HepG2 (cell line): ENCODE results near the gene BLMH. TPM values are rescaled to one million over a fixed set of nuclear protein-coding genes. Genes with fewer than 3 reads are reported as not detected.

Experiments
- ETV6 ChIP-seq: sonication (generic); formaldehyde crosslinking; conservative IDR thresholded peaks from 2 replicates; pipeline ENCODE4 v1.4.0; 2020; ENCODE audit warnings: missing genetic modification reagents
- HCFC1 ChIP-seq: fragments of 150-350 bp; IDR thresholded peaks from 2 replicates; pipeline ENCODE4 v1.6.1; 2014; ENCODE audit warnings: low read depth, low read length
- NFIB ChIP-seq: sonication (generic); formaldehyde crosslinking; IDR thresholded peaks from 2 replicates; pipeline ENCODE4 v1.9.0; 2021; ENCODE audit warnings: missing genetic modification reagents, mild to moderate bottlenecking, borderline replicate concordance
- RARG ChIP-seq: sonication (generic); formaldehyde crosslinking; IDR thresholded peaks from 2 replicates; pipeline ENCODE4 v1.4.0; 2020; ENCODE audit warnings: low read depth, mild to moderate bottlenecking, missing genetic modification reagents
- SCMH1 ChIP-seq: sonication (generic); formaldehyde crosslinking; IDR thresholded peaks from 2 replicates; pipeline ENCODE4 v1.9.0; 2021; ENCODE audit warnings: missing genetic modification reagents, mild to moderate bottlenecking, borderline replicate concordance
- SMAD9 ChIP-seq: sonication (generic); formaldehyde crosslinking; IDR thresholded peaks from 2 replicates; pipeline ENCODE4 v1.5.1; 2020; ENCODE audit warnings: mild to moderate bottlenecking, missing genetic modification reagents
- TCF7L2 ChIP-seq: IDR thresholded peaks from 2 replicates; pipeline ENCODE4 v1.6.1; 2011; ENCODE audit warnings: mild to moderate bottlenecking, low read depth, low read length, moderate library complexity
- U2AF1 ChIP-seq: fragments of 200-400 bp; formaldehyde crosslinking; optimal IDR thresholded peaks from 2 replicates; pipeline ENCODE3; 2017; ENCODE audit warnings: mild to moderate bottlenecking, low read depth, low read length
- YY1 ChIP-seq: IDR thresholded peaks from 2 replicates; pipeline ENCODE4 v1.6.1; 2011; ENCODE audit warnings: low read length, low read depth, moderate library complexity, mild to moderate bottlenecking; ENCODE audit not compliant: insufficient read depth, insufficient replicate concordance
- ZBTB7B ChIP-seq: sonication (generic); formaldehyde crosslinking; IDR thresholded peaks from 2 replicates; pipeline ENCODE4 v1.4.0; 2020; ENCODE audit warnings: missing genetic modification reagents
- ZKSCAN8 ChIP-seq: IDR thresholded peaks from 2 replicates; pipeline ENCODE4 v1.6.1; 2016; ENCODE audit warnings: borderline replicate concordance, missing genetic modification reagents, missing compliant biosample characterization
- ZNF234 ChIP-seq: sonication (generic); formaldehyde crosslinking; conservative IDR thresholded peaks from 2 replicates; pipeline ENCODE4 v1.5.1; 2020; ENCODE audit warnings: mild to moderate bottlenecking, missing genetic modification reagents
- ZNF235 ChIP-seq: sonication (generic); formaldehyde crosslinking; IDR thresholded peaks from 2 replicates; pipeline ENCODE4 v1.8.1; 2023; ENCODE audit warnings: mild to moderate bottlenecking, missing genetic modification reagents, borderline replicate concordance
- ZNF44 ChIP-seq: sonication (generic); formaldehyde crosslinking; IDR thresholded peaks from 2 replicates; pipeline ENCODE4 v1.5.1; 2020; ENCODE audit warnings: mild to moderate bottlenecking, missing genetic modification reagents
- ZNF670 ChIP-seq: sonication (generic); formaldehyde crosslinking; IDR thresholded peaks from 2 replicates; pipeline ENCODE4 v1.8.0; 2022; ENCODE audit warnings: mild to moderate bottlenecking, missing genetic modification reagents, borderline replicate concordance
- ZNF737 ChIP-seq: sonication (generic); formaldehyde crosslinking; IDR thresholded peaks from 2 replicates; pipeline ENCODE4 v1.5.0; 2020; ENCODE audit warnings: missing genetic modification reagents, mild to moderate bottlenecking, borderline replicate concordance
- ZSCAN12 ChIP-seq: sonication (generic); formaldehyde crosslinking; IDR thresholded peaks from 2 replicates; pipeline ENCODE4 v1.9.0; 2021; ENCODE audit warnings: mild to moderate bottlenecking, missing genetic modification reagents
- polyA plus RNA-seq, 8 experiments: library from polyadenylated mRNA; depleted of rRNA in 3 of 8; stranded (reverse) in 7 of 8; unstranded in 1 of 8; fragments of >200 nt; fragmentation: Illumina TruSeq in 4 of 8; extraction: Trizol in 4 of 8; gene quantifications; 2 replicates each; pipeline versions ENCODE4 v1.2.1 to v1.2.3, GENCODE V29; 2011 to 2016; ENCODE audit warnings: low read depth in 4 of 8, missing spikeins in 1 of 8, mixed read lengths in 1 of 8; ENCODE audit not compliant: insufficient read depth in 1 of 8
- total RNA-seq, 5 experiments: library from RNA; depleted of rRNA; stranded (reverse); fragments of >200 nt; fragmentation: Illumina TruSeq; extraction: Trizol; gene quantifications; 2 replicates each; pipeline ENCODE4 v1.2.3, GENCODE V29; 2016; ENCODE audit warnings: low read depth in 1 of 5
- TF ChIP-seq, protein P1 (sequence below): sonication (generic); formaldehyde crosslinking; IDR thresholded peaks from 2 replicates; pipeline ENCODE4 v1.5.0; 2020; ENCODE audit warnings: missing genetic modification reagents, mild to moderate bottlenecking, borderline replicate concordance
- TF ChIP-seq, protein P2 (sequence below): sonication (generic); formaldehyde crosslinking; IDR thresholded peaks from 2 replicates; pipeline ENCODE4 v1.9.0; 2021; ENCODE audit warnings: missing genetic modification reagents, borderline replicate concordance
- TF ChIP-seq, protein P3 (sequence below): IDR thresholded peaks from 2 replicates; pipeline ENCODE4 v1.6.1; 2016; ENCODE audit warnings: mild to moderate bottlenecking
- TF ChIP-seq, protein P4 (sequence below): sonication (generic); formaldehyde crosslinking; IDR thresholded peaks from 2 replicates; pipeline ENCODE4 v1.5.0; 2020; ENCODE audit warnings: mild to moderate bottlenecking, low read depth, missing genetic modification reagents, borderline replicate concordance
- TF ChIP-seq, protein P5 (sequence below): IDR thresholded peaks from 2 replicates; pipeline ENCODE4 v1.6.1; 2012; ENCODE audit warnings: low read length, improper control_type of control experiment

BLMH gene
- total and polyA plus RNA-seq, 2 of the 13 experiments (the other 11 are each of a cell fraction or from before 2014, with no cell fraction given), result 12.1 to 41.0 TPM

DNA sequence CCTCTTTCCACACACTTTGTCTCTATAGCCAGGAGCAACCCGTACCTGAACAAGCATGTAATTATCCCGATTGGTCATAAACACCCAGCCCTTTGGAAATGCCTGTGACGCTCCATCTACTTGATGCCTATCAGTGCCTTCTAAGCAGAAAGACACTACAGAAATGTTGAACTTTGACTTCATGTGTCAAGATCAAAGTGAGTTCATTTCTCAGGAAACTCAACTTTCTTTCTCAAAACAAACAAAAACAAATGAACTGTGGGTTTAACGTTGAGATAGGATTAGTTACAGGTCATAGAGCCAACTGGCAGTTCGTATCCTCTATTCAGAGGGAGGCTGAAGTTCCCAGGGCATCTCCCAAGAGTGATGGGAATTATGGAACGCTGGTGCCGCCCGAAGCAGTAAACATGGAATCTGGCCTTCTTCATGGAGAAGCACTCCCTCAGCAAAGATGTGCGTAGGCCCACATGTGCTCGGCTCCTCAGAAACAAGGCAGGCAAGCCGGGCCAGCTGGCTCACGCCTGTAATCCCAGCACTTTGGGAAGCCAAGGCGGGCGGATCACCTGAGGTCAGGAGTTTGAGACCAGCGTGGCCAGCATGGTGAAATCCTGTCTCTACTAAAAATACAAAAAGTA, 65.7 kb downstream of the BLMH start (continued):
- TF ChIP-seq, protein P1, sequence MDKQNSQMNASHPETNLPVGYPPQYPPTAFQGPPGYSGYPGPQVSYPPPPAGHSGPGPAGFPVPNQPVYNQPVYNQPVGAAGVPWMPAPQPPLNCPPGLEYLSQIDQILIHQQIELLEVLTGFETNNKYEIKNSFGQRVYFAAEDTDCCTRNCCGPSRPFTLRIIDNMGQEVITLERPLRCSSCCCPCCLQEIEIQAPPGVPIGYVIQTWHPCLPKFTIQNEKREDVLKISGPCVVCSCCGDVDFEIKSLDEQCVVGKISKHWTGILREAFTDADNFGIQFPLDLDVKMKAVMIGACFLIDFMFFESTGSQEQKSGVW (CRISPR knock-in tag), result no peak
- TF ChIP-seq ZNF235, result no peak
- TF ChIP-seq ETV6 (CRISPR knock-in tag), result no peak
- no peak for TF ChIP-seq ZNF234 (CRISPR knock-in tag)
- TF ChIP-seq, protein P2, sequence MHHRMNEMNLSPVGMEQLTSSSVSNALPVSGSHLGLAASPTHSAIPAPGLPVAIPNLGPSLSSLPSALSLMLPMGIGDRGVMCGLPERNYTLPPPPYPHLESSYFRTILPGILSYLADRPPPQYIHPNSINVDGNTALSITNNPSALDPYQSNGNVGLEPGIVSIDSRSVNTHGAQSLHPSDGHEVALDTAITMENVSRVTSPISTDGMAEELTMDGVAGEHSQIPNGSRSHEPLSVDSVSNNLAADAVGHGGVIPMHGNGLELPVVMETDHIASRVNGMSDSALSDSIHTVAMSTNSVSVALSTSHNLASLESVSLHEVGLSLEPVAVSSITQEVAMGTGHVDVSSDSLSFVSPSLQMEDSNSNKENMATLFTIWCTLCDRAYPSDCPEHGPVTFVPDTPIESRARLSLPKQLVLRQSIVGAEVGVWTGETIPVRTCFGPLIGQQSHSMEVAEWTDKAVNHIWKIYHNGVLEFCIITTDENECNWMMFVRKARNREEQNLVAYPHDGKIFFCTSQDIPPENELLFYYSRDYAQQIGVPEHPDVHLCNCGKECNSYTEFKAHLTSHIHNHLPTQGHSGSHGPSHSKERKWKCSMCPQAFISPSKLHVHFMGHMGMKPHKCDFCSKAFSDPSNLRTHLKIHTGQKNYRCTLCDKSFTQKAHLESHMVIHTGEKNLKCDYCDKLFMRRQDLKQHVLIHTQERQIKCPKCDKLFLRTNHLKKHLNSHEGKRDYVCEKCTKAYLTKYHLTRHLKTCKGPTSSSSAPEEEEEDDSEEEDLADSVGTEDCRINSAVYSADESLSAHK, result no peak
- TF ChIP-seq, protein P3, sequence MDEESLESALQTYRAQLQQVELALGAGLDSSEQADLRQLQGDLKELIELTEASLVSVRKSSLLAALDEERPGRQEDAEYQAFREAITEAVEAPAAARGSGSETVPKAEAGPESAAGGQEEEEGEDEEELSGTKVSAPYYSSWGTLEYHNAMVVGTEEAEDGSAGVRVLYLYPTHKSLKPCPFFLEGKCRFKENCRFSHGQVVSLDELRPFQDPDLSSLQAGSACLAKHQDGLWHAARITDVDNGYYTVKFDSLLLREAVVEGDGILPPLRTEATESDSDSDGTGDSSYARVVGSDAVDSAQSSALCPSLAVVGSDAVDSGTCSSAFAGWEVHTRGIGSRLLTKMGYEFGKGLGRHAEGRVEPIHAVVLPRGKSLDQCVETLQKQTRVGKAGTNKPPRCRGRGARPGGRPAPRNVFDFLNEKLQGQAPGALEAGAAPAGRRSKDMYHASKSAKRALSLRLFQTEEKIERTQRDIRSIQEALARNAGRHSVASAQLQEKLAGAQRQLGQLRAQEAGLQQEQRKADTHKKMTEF (CRISPR knock-in tag), result peak; percentile 76
- peak; percentile 63; the same call in 1 of the 2 replicates for TF ChIP-seq ZKSCAN8 (CRISPR knock-in tag)
- TF ChIP-seq HCFC1, result no peak
- no peak for TF ChIP-seq ZSCAN12 (CRISPR knock-in tag)
- TF ChIP-seq RARG (CRISPR knock-in tag), result no peak
- no peak for TF ChIP-seq SCMH1
- no peak for TF ChIP-seq YY1
- TF ChIP-seq ZBTB7B (CRISPR knock-in tag), result no peak
- TF ChIP-seq ZNF44 (CRISPR knock-in tag), result no peak
- TF ChIP-seq U2AF1, result no peak
- TF ChIP-seq, protein P4, sequence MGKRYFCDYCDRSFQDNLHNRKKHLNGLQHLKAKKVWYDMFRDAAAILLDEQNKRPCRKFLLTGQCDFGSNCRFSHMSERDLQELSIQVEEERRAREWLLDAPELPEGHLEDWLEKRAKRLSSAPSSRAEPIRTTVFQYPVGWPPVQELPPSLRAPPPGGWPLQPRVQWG (CRISPR knock-in tag), result no peak
- no peak for TF ChIP-seq SMAD9 (CRISPR knock-in tag)
- TF ChIP-seq NFIB, result no peak
- TF ChIP-seq ZNF670 (CRISPR knock-in tag), result no peak
- TF ChIP-seq ZNF737, result no peak
- TF ChIP-seq, protein P5, sequence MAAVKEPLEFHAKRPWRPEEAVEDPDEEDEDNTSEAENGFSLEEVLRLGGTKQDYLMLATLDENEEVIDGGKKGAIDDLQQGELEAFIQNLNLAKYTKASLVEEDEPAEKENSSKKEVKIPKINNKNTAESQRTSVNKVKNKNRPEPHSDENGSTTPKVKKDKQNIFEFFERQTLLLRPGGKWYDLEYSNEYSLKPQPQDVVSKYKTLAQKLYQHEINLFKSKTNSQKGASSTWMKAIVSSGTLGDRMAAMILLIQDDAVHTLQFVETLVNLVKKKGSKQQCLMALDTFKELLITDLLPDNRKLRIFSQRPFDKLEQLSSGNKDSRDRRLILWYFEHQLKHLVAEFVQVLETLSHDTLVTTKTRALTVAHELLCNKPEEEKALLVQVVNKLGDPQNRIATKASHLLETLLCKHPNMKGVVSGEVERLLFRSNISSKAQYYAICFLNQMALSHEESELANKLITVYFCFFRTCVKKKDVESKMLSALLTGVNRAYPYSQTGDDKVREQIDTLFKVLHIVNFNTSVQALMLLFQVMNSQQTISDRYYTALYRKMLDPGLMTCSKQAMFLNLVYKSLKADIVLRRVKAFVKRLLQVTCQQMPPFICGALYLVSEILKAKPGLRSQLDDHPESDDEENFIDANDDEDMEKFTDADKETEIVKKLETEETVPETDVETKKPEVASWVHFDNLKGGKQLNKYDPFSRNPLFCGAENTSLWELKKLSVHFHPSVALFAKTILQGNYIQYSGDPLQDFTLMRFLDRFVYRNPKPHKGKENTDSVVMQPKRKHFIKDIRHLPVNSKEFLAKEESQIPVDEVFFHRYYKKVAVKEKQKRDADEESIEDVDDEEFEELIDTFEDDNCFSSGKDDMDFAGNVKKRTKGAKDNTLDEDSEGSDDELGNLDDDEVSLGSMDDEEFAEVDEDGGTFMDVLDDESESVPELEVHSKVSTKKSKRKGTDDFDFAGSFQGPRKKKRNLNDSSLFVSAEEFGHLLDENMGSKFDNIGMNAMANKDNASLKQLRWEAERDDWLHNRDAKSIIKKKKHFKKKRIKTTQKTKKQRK, result no peak
- TF ChIP-seq TCF7L2, result peak; percentile 40; the same call in 1 of the 2 replicates
